PC-3 (cell line): Measurements from ENCODE around the gene PARK7. TPM values are rescaled to one million over a fixed set of nuclear protein-coding genes. Genes with fewer than 3 reads are reported as not detected.

Source experiments
- ATAC-seq: fragments of 200-7000 bp; cut with Tn5 transposase; 2 replicates; pipeline ENCODE4 v1.9.1; 2020; ENCODE audit warnings: mild to moderate bottlenecking, moderate library complexity
- BruUV-seq: library from RNA; stranded (reverse); fragments of 400-500 nt; replicated peaks from 2 replicates; lab custom pipeline; 2021; lab: Mats Ljungman, UMichigan
- CTCF ChIA-PET: fragments of 300-600 bp; sonication (Branson Sonifier 250); formaldehyde crosslinking; loops from one replicate; lab custom pipeline; 2022; ENCODE audit warnings: antibody characterized with exemption; lab: Charles Lee
- POLR2A ChIA-PET: fragments of 300-600 bp; sonication (Branson Sonifier 250); formaldehyde crosslinking; loops from one replicate; lab custom pipeline; 2022; ENCODE audit warnings: antibody characterized with exemption; ENCODE audit not compliant: unreplicated experiment; lab: Charles Lee
- DNase-seq: peaks from one replicate; pipeline ENCODE4 v3.0.0-alpha.2; 2015
- H2AFZ ChIP-seq: fragments of 300-600 bp; sonication (generic); 2 replicates; pipeline ENCODE4 v1.6.0; 2016; ENCODE audit warnings: antibody characterized with exemption, low read length
- H3F3A ChIP-seq: fragments of 300-600 bp; sonication (generic); one replicate; pipeline ENCODE4 v1.6.0; 2017; ENCODE audit warnings: antibody characterized with exemption, low read length, control low read depth, mild to moderate bottlenecking; ENCODE audit not compliant: unreplicated experiment
- H3K27ac ChIP-seq: fragments of 300-600 bp; sonication (generic); 2 replicates; pipeline ENCODE4 v1.5.1; 2016; ENCODE audit warnings: mild to moderate bottlenecking, low read length
- H3K27me3 ChIP-seq: fragments of 300-600 bp; sonication (generic); 2 replicates; pipeline ENCODE4 v1.6.1; 2016; ENCODE audit warnings: low read length, mixed read lengths
- H3K36me3 ChIP-seq: fragments of 300-600 bp; sonication (generic); 2 replicates; pipeline ENCODE4 v1.6.1; 2016; ENCODE audit warnings: low read depth, mixed run types, low read length, mixed read lengths
- H3K4me1 ChIP-seq: fragments of 300-600 bp; sonication (generic); 2 replicates; pipeline ENCODE4 v1.5.1; 2016; ENCODE audit warnings: low read length; ENCODE audit not compliant: insufficient read depth
- H3K4me2 ChIP-seq: fragments of 300-600 bp; sonication (generic); 2 replicates; pipeline ENCODE4 v1.6.0; 2016; ENCODE audit warnings: low read length
- H3K4me3 ChIP-seq: fragments of 300-600 bp; sonication (generic); 2 replicates; pipeline ENCODE4 v1.5.1; 2016; ENCODE audit warnings: mild to moderate bottlenecking, low read length, mixed read lengths
- H3K79me2 ChIP-seq: fragments of 300-600 bp; sonication (generic); 2 replicates; pipeline ENCODE4 v1.6.1; 2017; ENCODE audit warnings: low read length, mixed read lengths
- H3K9ac ChIP-seq: fragments of 300-600 bp; sonication (generic); 2 replicates; pipeline ENCODE4 v1.6.0; 2016; ENCODE audit warnings: mild to moderate bottlenecking, low read length
- H3K9me2 ChIP-seq: fragments of 300-600 bp; sonication (generic); replicated peaks from 2 replicates; pipeline ENCODE4 v1.6.1; 2016; ENCODE audit warnings: mixed run types, low read length, mixed read lengths
- H3K9me3 ChIP-seq: fragments of 300-600 bp; sonication (generic); 2 replicates; pipeline ENCODE4 v1.6.1; 2016; ENCODE audit warnings: low read length, mixed read lengths
- H4K20me1 ChIP-seq: fragments of 300-600 bp; sonication (generic); 2 replicates; pipeline ENCODE4 v1.6.1; 2016; ENCODE audit warnings: low read length, mixed read lengths
- EZH2 ChIP-seq: fragments of 300-600 bp; sonication (generic); IDR thresholded peaks from one replicate; pipeline ENCODE4 v1.6.1; 2017; ENCODE audit warnings: antibody characterized with exemption, mild to moderate bottlenecking, low read length; ENCODE audit not compliant: unreplicated experiment
- EZH2phosphoT487 ChIP-seq: fragments of 300-600 bp; sonication (generic); IDR thresholded peaks from 2 replicates; pipeline ENCODE4 v1.6.1; 2018; ENCODE audit warnings: mild to moderate bottlenecking, antibody characterized with exemption, low read length, borderline replicate concordance
- intact Hi-C: fragments of 100-400 bp; cut with micrococcal nuclease; formaldehyde crosslinking; loops from 2 replicates; pipeline ENCODE4 v1.9.0; 2023
- total RNA-seq: library from RNA; depleted of rRNA; stranded (reverse); fragments of >200 nt; gene quantifications from 2 replicates; pipeline ENCODE4 v1.2.3, GENCODE V29; 2014
- TF ChIP-seq, protein P1 (sequence below): fragments of 300-600 bp; sonication (generic); conservative IDR thresholded peaks from 2 replicates; pipeline ENCODE4 v1.5.1; 2017; ENCODE audit warnings: antibody characterized with exemption, low read depth, mild to moderate bottlenecking, low read length

PARK7 gene
- total RNA-seq, 1 experiment from 2014 or later: 316 TPM

DNA sequence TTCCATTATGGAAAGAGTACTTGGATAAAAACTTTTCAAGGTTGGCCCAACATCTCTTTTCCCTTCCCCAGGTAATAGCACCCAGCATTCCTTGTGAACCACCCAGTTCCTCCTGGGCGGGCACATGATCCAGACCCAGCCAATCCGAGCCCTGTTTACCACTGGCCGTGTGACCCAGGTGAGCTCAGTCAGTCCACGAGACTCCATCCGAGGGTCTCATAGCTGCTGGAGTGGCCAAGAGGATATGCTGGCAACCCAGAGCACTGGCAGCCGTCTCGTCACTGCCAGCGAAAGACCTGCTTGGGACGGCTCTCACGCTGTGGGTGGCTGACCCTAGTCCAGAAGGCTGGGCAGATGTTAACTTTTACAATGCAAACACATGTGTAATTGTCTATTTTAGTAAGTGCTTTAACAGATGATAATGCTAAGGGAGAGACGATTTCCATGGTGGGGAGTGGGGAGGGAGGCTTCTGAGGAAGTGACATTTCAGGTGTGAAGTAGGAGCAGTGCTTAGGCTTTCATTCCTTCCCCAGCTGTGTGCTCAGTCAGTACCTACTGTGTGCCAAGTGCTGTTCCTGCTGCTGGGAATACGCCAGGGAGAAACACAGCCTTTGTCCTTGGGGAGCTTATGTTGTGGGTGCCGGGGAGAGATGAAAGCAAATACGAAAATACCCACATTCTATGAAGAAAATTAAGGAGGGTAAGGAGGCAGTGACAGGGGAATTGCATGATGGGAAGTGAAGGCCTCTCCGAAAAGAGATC is 24.5 kb downstream of the PARK7 start:
- Histone ChIP-seq H3K27ac (no peak overlapping the region), H3K4me3 (no peak overlapping the region), H3K9me2 (no peaks in the 10 kb centered on the region), H3K4me1 (peaks cover 3% of the 10 kb centered on the region; the same call in 1 of the 2 replicates), H3K9ac (no peak overlapping the region), H3F3A (no peaks in the 10 kb centered on the region), H3K79me2 (peaks cover 7% of the 10 kb centered on the region; the same call in 1 of the 2 replicates), H3K36me3 (peaks cover 50% of the 10 kb centered on the region), H3K4me2 (no peak overlapping the region), H3K27me3 (no peaks in the 10 kb centered on the region), H2AFZ (no peak overlapping the region), H4K20me1 (no peaks in the 10 kb centered on the region), H3K9me3 (no peaks in the 10 kb centered on the region)
- ChIA-PET POLR2A (no interaction called here), CTCF (no interaction called here)
- DNase-seq: no peak
- intact Hi-C loops: no loop called here
- no TSS peak for BruUV-seq
- no peak for ATAC-seq
- TF ChIP-seq EZH2: no peak
- no peak for TF ChIP-seq EZH2phosphoT487
- TF ChIP-seq, protein P1, sequence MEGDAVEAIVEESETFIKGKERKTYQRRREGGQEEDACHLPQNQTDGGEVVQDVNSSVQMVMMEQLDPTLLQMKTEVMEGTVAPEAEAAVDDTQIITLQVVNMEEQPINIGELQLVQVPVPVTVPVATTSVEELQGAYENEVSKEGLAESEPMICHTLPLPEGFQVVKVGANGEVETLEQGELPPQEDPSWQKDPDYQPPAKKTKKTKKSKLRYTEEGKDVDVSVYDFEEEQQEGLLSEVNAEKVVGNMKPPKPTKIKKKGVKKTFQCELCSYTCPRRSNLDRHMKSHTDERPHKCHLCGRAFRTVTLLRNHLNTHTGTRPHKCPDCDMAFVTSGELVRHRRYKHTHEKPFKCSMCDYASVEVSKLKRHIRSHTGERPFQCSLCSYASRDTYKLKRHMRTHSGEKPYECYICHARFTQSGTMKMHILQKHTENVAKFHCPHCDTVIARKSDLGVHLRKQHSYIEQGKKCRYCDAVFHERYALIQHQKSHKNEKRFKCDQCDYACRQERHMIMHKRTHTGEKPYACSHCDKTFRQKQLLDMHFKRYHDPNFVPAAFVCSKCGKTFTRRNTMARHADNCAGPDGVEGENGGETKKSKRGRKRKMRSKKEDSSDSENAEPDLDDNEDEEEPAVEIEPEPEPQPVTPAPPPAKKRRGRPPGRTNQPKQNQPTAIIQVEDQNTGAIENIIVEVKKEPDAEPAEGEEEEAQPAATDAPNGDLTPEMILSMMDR: no peak

DNA sequence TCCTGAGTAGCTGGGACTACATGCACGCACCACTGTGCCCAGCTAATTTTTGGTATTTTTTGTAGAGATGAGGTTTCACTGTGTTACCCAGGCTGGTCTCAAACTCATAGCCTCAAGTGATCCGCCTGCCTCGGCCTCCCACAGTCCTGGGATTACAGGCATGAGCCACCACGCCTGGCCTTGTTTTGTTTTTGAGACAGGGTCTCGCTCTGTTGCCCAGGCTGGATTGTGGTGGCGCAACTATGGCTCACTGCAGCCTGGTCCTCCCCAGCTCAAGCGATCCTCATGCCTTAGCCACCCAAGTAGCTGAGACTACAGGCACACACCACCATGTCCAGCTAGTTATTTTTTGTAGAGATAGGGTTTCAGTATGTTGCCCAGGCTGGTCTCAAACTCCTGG is 26.0 kb downstream of the PARK7 start:
- Histone ChIP-seq H4K20me1 (no peaks in the 10 kb centered on the region), H3K4me1 (peaks cover 1% of the 10 kb centered on the region; the same call in 1 of the 2 replicates), H3K9ac (no peak overlapping the region), H3K4me2 (no peak overlapping the region), H3K36me3 (peaks cover 49% of the 10 kb centered on the region), H3F3A (no peaks in the 10 kb centered on the region), H2AFZ (no peak overlapping the region), H3K4me3 (no peak overlapping the region), H3K79me2 (peaks cover 5% of the 10 kb centered on the region; the same call in 1 of the 2 replicates), H3K27ac (no peak overlapping the region), H3K9me2 (no peaks in the 10 kb centered on the region), H3K27me3 (no peaks in the 10 kb centered on the region), H3K9me3 (no peaks in the 10 kb centered on the region)
- ChIA-PET CTCF (no interaction called here), POLR2A (no interaction called here)
- no peak for DNase-seq
- TF ChIP-seq, protein P1: no peak
- TF ChIP-seq EZH2phosphoT487: no peak
- intact Hi-C loops: no loop called here
- ATAC-seq: no peak
- BruUV-seq: no TSS peak

DNA sequence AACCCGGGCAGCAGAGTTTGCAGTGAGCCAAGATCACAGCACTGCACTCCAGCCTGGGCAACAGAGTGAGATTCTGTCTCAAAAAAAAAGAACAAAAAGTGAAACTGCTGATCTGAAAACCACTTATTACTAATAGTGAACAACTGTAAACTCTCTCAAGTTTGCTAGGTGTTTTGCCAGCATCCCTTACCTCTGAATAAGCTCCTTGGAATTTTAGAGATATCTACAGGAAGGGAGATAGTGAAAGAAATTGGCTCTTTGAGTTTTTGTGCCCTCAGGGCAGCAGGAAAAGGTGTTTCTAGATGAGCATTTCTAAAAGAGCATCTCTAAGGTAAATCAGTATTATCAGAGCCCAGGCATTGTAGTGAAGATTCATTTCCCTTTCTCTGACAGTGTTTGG is 27.1 kb downstream of the PARK7 start:
- no peak overlapping the region for H2AFZ ChIP-seq
- no peak overlapping the region for H3K9ac ChIP-seq
- no peaks in the 10 kb centered on the region for H3K9me3 ChIP-seq
- TF ChIP-seq EZH2 (no peak), EZH2phosphoT487 (no peak)
- TF ChIP-seq, protein P1: no peak
- H3K4me1 ChIP-seq: no peaks in the 10 kb centered on the region
- H3K27me3 ChIP-seq: no peaks in the 10 kb centered on the region
- peaks cover 38% of the 10 kb centered on the region for H3K36me3 ChIP-seq
- H3K4me3 ChIP-seq: no peak overlapping the region
- ChIA-PET POLR2A (interaction anchor here (0.5 to 0.7 kb wide), 3 partner anchors 72 to 253 kb away, joined by 6 to 20 read pairs (median 7); no protein-coding TSS in a partner anchor), CTCF (interaction anchor here (0.6 kb wide), 1 partner anchor 25 kb away, joined by 3 read pairs; no protein-coding TSS in a partner anchor)
- H3K27ac ChIP-seq: no peak overlapping the region
- ATAC-seq (peak; percentile 64), DNase-seq (peak; percentile 70)
- intact Hi-C loops: no loop called here
- H3K9me2 ChIP-seq: no peaks in the 10 kb centered on the region
- no peak overlapping the region for H3K4me2 ChIP-seq
- H4K20me1 ChIP-seq: no peaks in the 10 kb centered on the region
- BruUV-seq: no TSS peak
- H3F3A ChIP-seq: no peaks in the 10 kb centered on the region
- H3K79me2 ChIP-seq: no peaks in the 10 kb centered on the region
